Parathyroid adenoma (tissue), 2 donors: Measurements from ENCODE around the gene GTF2F2.

ENCODE experiments used
- H2AFZ ChIP-seq: fragments of 300-600 bp; sonication (generic); one replicate; pipeline ENCODE4 v1.7.0; 2017; ENCODE audit warnings: antibody characterized with exemption, mild to moderate bottlenecking
- H3K27ac ChIP-seq: fragments of 300-600 bp; sonication (generic); one replicate; pipeline ENCODE4 v1.7.0; 2017
- H3K27me3 ChIP-seq: fragments of 300-600 bp; sonication (generic); one replicate; pipeline ENCODE4 v1.7.0; 2017; ENCODE audit warnings: low read length; ENCODE audit not compliant: control insufficient read depth, insufficient read depth
- H3K36me3 ChIP-seq: fragments of 300-600 bp; sonication (generic); one replicate; pipeline ENCODE4 v1.7.0; 2017; ENCODE audit warnings: low read length; ENCODE audit not compliant: control insufficient read depth, insufficient read depth
- H3K4me1 ChIP-seq: fragments of 300-600 bp; sonication (generic); one replicate; pipeline ENCODE4 v1.7.0; 2017; ENCODE audit warnings: control low read depth
- H3K4me2 ChIP-seq: fragments of 300-600 bp; sonication (generic); one replicate; pipeline ENCODE4 v1.7.0; 2017; ENCODE audit warnings: low read length
- H3K4me3 ChIP-seq: fragments of 300-600 bp; sonication (generic); one replicate; pipeline ENCODE4 v1.7.0; 2017; ENCODE audit warnings: low read depth, low read length
- H3K79me2 ChIP-seq: fragments of 300-600 bp; sonication (generic); one replicate; pipeline ENCODE4 v1.7.0; 2017; ENCODE audit warnings: control low read depth
- H3K9ac ChIP-seq: fragments of 300-600 bp; sonication (generic); one replicate; pipeline ENCODE4 v1.7.0; 2017; ENCODE audit warnings: mild to moderate bottlenecking
- H3K9me3 ChIP-seq: fragments of 300-600 bp; sonication (generic); one replicate; pipeline ENCODE4 v1.7.0; 2017; ENCODE audit warnings: low read length; ENCODE audit not compliant: control insufficient read depth
- CTCF ChIP-seq: fragments of 300-600 bp; sonication (generic); IDR thresholded peaks from one replicate; pipeline ENCODE4 v1.7.0; 2017; ENCODE audit warnings: antibody characterized with exemption, mild to moderate bottlenecking
- donor health status: primary hyperparathyroidism.

Gene GTF2F2

GRCh38 chr13:45216193-45216592 is 95.9 kb downstream of the GTF2F2 start:
- Histone ChIP-seq H3K27me3 (no peaks in the 10 kb centered on the region), H3K4me3 (no peak overlapping the region), H3K9ac (no peak overlapping the region), H3K4me2 (no peak overlapping the region), H3K79me2 (no peaks in the 10 kb centered on the region), H3K27ac (no peak overlapping the region), H2AFZ (no peak overlapping the region), H3K4me1 (no peaks in the 10 kb centered on the region), H3K9me3 (no peaks in the 10 kb centered on the region), H3K36me3 (no peaks in the 10 kb centered on the region)
- TF ChIP-seq CTCF = no peak

- Histone ChIP-seq H3K79me2 (no peaks in the 10 kb centered on the region), H3K4me2 (no peak overlapping the region), H3K4me3 (no peak overlapping the region), H3K9ac (no peak overlapping the region), H3K36me3 (no peaks in the 10 kb centered on the region), H3K27me3 (no peaks in the 10 kb centered on the region), H3K9me3 (no peaks in the 10 kb centered on the region), H2AFZ (no peak overlapping the region), H3K4me1 (no peaks in the 10 kb centered on the region), H3K27ac (no peak overlapping the region)
- TF ChIP-seq CTCF = no peak
Measured at GRCh38 chr13:45218689-45219088, 98.4 kb downstream of the GTF2F2 start.

GRCh38 chr13:45219123-45219891 is 99.0 kb downstream of the GTF2F2 start:
- Histone ChIP-seq H3K79me2 (no peaks in the 10 kb centered on the region), H3K4me1 (no peaks in the 10 kb centered on the region), H3K4me2 (no peak overlapping the region), H3K27ac (no peak overlapping the region), H2AFZ (no peak overlapping the region), H3K9ac (no peak overlapping the region), H3K36me3 (no peaks in the 10 kb centered on the region), H3K27me3 (no peaks in the 10 kb centered on the region), H3K4me3 (no peak overlapping the region), H3K9me3 (no peaks in the 10 kb centered on the region)
- TF ChIP-seq CTCF = no peak

- Histone ChIP-seq H3K27ac (no peak overlapping the region), H3K9me3 (no peaks in the 10 kb centered on the region), H3K27me3 (no peaks in the 10 kb centered on the region), H3K4me3 (no peak overlapping the region), H3K9ac (no peak overlapping the region), H3K36me3 (no peaks in the 10 kb centered on the region), H3K4me2 (no peak overlapping the region), H3K79me2 (no peaks in the 10 kb centered on the region), H2AFZ (no peak overlapping the region), H3K4me1 (no peaks in the 10 kb centered on the region)
- TF ChIP-seq CTCF = no peak
Measured at GRCh38 chr13:45219938-45220375, 99.6 kb downstream of the GTF2F2 start.

GRCh38 chr13:45220403-45220802 is 100.1 kb downstream of the GTF2F2 start:
- Histone ChIP-seq H3K4me1 (no peaks in the 10 kb centered on the region), H3K27ac (no peak overlapping the region)
- no peak for TF ChIP-seq CTCF

More at GRCh38 chr13:45220403-45220802, 100.1 kb downstream of the GTF2F2 start:
- Histone ChIP-seq H3K27me3 (no peaks in the 10 kb centered on the region), H3K9ac (no peak overlapping the region), H3K9me3 (no peaks in the 10 kb centered on the region), H3K36me3 (no peaks in the 10 kb centered on the region), H3K79me2 (no peaks in the 10 kb centered on the region), H3K4me3 (no peak overlapping the region), H2AFZ (no peak overlapping the region), H3K4me2 (no peak overlapping the region)
